Large intestine (tissue), 3 donors: ENCODE measurements around the gene POLR1A. TPM values are rescaled to one million over a fixed set of nuclear protein-coding genes. Genes with fewer than 3 reads are reported as not detected.

Experiments used
- DNase-seq, 2 donors: peaks; one replicate each; pipeline versions ENCODE4 v3.0.0 to v3.0.0-alpha.2; 2013
- H3K27ac ChIP-seq: one replicate; pipeline ENCODE4 v1.5.1; 2013; ENCODE audit warnings: low read length
- H3K27me3 ChIP-seq: 2 replicates; pipeline ENCODE4 v1.6.1; 2013; ENCODE audit warnings: low read length; ENCODE audit not compliant: control insufficient read depth, insufficient read depth
- H3K36me3 ChIP-seq: 2 replicates; pipeline ENCODE4 v1.6.1; 2013; ENCODE audit warnings: low read length; ENCODE audit not compliant: control insufficient read depth, insufficient read depth
- H3K4me1 ChIP-seq: one replicate; pipeline ENCODE4 v1.6.1; 2013; ENCODE audit warnings: low read length; ENCODE audit not compliant: control insufficient read depth, insufficient read depth
- H3K4me3 ChIP-seq: one replicate; pipeline ENCODE4 v1.5.1; 2013; ENCODE audit warnings: low read length
- H3K9me3 ChIP-seq: one replicate; pipeline ENCODE4 v1.6.1; 2013; ENCODE audit warnings: mild to moderate bottlenecking, low read depth, low read length, moderate library complexity; ENCODE audit not compliant: control insufficient read depth
- WGBS: methylation state at CpG from one replicate; pipeline ENCODE4 v1.1.5; 2013; ENCODE audit warnings: low lambda C conversion rate; ENCODE audit not compliant: insufficient coverage; 5-methylcytosine and 5-hydroxymethylcytosine counted together
- polyA plus RNA-seq: library from polyadenylated mRNA; unstranded; fragments of 120-200 nt; gene quantifications from one replicate; pipeline ENCODE4 v1.2.1, GENCODE V29; 2013

Gene POLR1A
- polyA plus RNA-seq, 1 donor: 13.6 TPM

- WGBS: 60% methylated on average over 1 of the region's 9 CpGs
- Histone ChIP-seq H3K4me3 (no peak overlapping the region), H3K27ac (no peak overlapping the region), H3K4me1 (peaks cover 4% of the 10 kb centered on the region), H3K27me3 (no peaks in the 10 kb centered on the region), H3K9me3 (peaks cover 9% of the 10 kb centered on the region), H3K36me3 (no peaks in the 10 kb centered on the region)
- no peak for DNase-seq
Measured at GRCh38 chr2:86012007-86012712, 93.5 kb downstream of the POLR1A start.

- H3K9me3 ChIP-seq: peaks cover 9% of the 10 kb centered on the region
- no peaks in the 10 kb centered on the region for H3K36me3 ChIP-seq
- H3K27me3 ChIP-seq: no peaks in the 10 kb centered on the region
- DNase-seq: peak in 1 of 2 donors; percentile 14
- peaks cover 4% of the 10 kb centered on the region for H3K4me1 ChIP-seq
- no CpG with 5 or more reads among the region's 9 CpGs for WGBS
- no peak overlapping the region for H3K27ac ChIP-seq
- H3K4me3 ChIP-seq: no peak overlapping the region
Measured at GRCh38 chr2:86011449-86011941, 94.2 kb downstream of the POLR1A start.

GRCh38 chr2:86010083-86010482 lies 95.6 kb downstream of the POLR1A start:
- no peaks in the 10 kb centered on the region for H3K27me3 ChIP-seq
- DNase-seq: no peak
- H3K4me1 ChIP-seq: peaks cover 4% of the 10 kb centered on the region
- H3K4me3 ChIP-seq: no peak overlapping the region
- H3K27ac ChIP-seq: no peak overlapping the region
- no peaks in the 10 kb centered on the region for H3K36me3 ChIP-seq
- peaks cover 13% of the 10 kb centered on the region for H3K9me3 ChIP-seq

- no peak overlapping the region for H3K27ac ChIP-seq
- no peak for DNase-seq
- H3K4me3 ChIP-seq: no peak overlapping the region
- peaks cover 3% of the 10 kb centered on the region for H3K4me1 ChIP-seq
- H3K36me3 ChIP-seq: no peaks in the 10 kb centered on the region
- H3K9me3 ChIP-seq: peaks cover 8% of the 10 kb centered on the region
- no peaks in the 10 kb centered on the region for H3K27me3 ChIP-seq
- WGBS: 86% methylated on average over 1 of the region's 2 CpGs
Measured at GRCh38 chr2:86006524-86006923, 99.2 kb downstream of the POLR1A start.

GRCh38 chr2:86003967-86004366 lies 101.7 kb downstream of the POLR1A start:
- H3K9me3 ChIP-seq: peaks cover 8% of the 10 kb centered on the region
- WGBS: 75% methylated on average over 1 of the region's 3 CpGs
- H3K27me3 ChIP-seq: no peaks in the 10 kb centered on the region
- no peak overlapping the region for H3K4me3 ChIP-seq
- H3K4me1 ChIP-seq: peaks cover 12% of the 10 kb centered on the region
- H3K27ac ChIP-seq: no peak overlapping the region
- no peak for DNase-seq
- no peaks in the 10 kb centered on the region for H3K36me3 ChIP-seq

- no peaks in the 10 kb centered on the region for H3K27me3 ChIP-seq
- H3K9me3 ChIP-seq: peaks cover 8% of the 10 kb centered on the region
- H3K4me3 ChIP-seq: no peak overlapping the region
- H3K27ac ChIP-seq: no peak overlapping the region
- H3K36me3 ChIP-seq: no peaks in the 10 kb centered on the region
- peaks cover 20% of the 10 kb centered on the region for H3K4me1 ChIP-seq
- DNase-seq: no peak
- no CpG with 5 or more reads among the region's 1 CpG for WGBS
Measured at GRCh38 chr2:86003104-86003503, 102.6 kb downstream of the POLR1A start.

GRCh38 chr2:86002375-86002774 lies 103.3 kb downstream of the POLR1A start:
- no peak overlapping the region for H3K27ac ChIP-seq
- no peak overlapping the region for H3K4me3 ChIP-seq
- H3K36me3 ChIP-seq: no peaks in the 10 kb centered on the region
- no peak for DNase-seq
- H3K27me3 ChIP-seq: no peaks in the 10 kb centered on the region
- H3K4me1 ChIP-seq: peaks cover 22% of the 10 kb centered on the region
- WGBS: 60% methylated on average over 1 of the region's 4 CpGs
- H3K9me3 ChIP-seq: peaks cover 4% of the 10 kb centered on the region

- H3K27ac ChIP-seq: no peak overlapping the region
- peak; percentile 47 to 65 for DNase-seq
- WGBS: no CpG with 5 or more reads among the region's 1 CpG
- peaks cover 4% of the 10 kb centered on the region for H3K9me3 ChIP-seq
- H3K27me3 ChIP-seq: no peaks in the 10 kb centered on the region
- no peaks in the 10 kb centered on the region for H3K36me3 ChIP-seq
- no peak overlapping the region for H3K4me3 ChIP-seq
- H3K4me1 ChIP-seq: peaks cover 28% of the 10 kb centered on the region
Measured at GRCh38 chr2:86001326-86001725, 104.4 kb downstream of the POLR1A start.

GRCh38 chr2:86000938-86001312 lies 104.8 kb downstream of the POLR1A start:
- no peaks in the 10 kb centered on the region for H3K36me3 ChIP-seq
- H3K27me3 ChIP-seq: no peaks in the 10 kb centered on the region
- no CpG with 5 or more reads among the region's 2 CpGs for WGBS
- H3K4me3 ChIP-seq: no peak overlapping the region
- DNase-seq: no peak
- peaks cover 28% of the 10 kb centered on the region for H3K4me1 ChIP-seq
- H3K9me3 ChIP-seq: peaks cover 4% of the 10 kb centered on the region
- no peak overlapping the region for H3K27ac ChIP-seq

- Histone ChIP-seq H3K4me3 (no peak overlapping the region), H3K27ac (no peak overlapping the region), H3K4me1 (peaks cover 28% of the 10 kb centered on the region), H3K36me3 (no peaks in the 10 kb centered on the region), H3K27me3 (no peaks in the 10 kb centered on the region), H3K9me3 (peaks cover 2% of the 10 kb centered on the region)
- WGBS: 100% methylated on average over 4 of the region's 10 CpGs
- DNase-seq: no peak
Measured at GRCh38 chr2:86000131-86000937, 105.4 kb downstream of the POLR1A start.
